HG03060 (cell line): ENCODE results near the gene OR4A15.

Experiments
- ATAC-seq: cut with Tn5 transposase; IDR thresholded peaks from one replicate; pipeline ENCODE4 v1.9.1; 2021; ENCODE audit warnings: low read depth, moderate number of reproducible peaks; ENCODE audit not compliant: unreplicated experiment

The OR4A15 gene

GRCh38 chr11:55367674-55368073 lies at the start of gene OR4A15:
Gene OR4A15 (plus strand): TSS chr11:55367974. CDS start chr11:55367974, 0 bp downstream.
- ATAC-seq = no peak

GRCh38 chr11:55324500-55324899 lies 43.3 kb upstream of the OR4A15 start:
- ATAC-seq = no peak

- no peak for ATAC-seq
Measured at GRCh38 chr11:55342901-55343300, 24.9 kb upstream of the OR4A15 start, which contains the start of gene OR4A16. Gene OR4A16 (plus strand): TSS chr11:55343201. CDS start chr11:55343201, 0 bp downstream.

GRCh38 chr11:55345306-55345705 lies 22.5 kb upstream of the OR4A15 start:
- ATAC-seq = no peak

DNA sequence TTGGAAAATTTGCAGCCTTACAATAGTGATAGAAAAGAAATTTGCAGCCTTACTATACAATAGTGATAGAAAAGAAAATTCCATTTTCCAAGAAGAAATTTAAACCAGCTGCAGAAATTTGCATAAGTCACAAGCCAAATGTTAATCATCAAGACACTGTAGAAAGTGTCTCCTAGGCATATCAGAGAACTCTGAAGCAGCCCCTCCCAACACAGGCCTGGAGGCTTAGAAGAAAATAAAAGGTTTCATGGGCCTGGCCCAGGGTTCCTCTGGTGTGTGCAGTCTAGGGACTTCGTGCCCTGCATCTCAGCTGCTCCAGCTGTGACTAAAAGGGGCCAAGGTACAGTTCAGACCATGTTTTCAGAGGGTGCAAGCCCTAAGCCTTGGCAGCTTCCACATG lies 18.7 kb upstream of the OR4A15 start:
- no peak for ATAC-seq

- no peak for ATAC-seq
Measured at GRCh38 chr11:55357560-55358184, 10.1 kb upstream of the OR4A15 start.

- ATAC-seq = no peak
Measured at GRCh38 chr11:55401011-55401410, 33.2 kb downstream of the OR4A15 start.
